GM20431 (cell line): ENCODE data around the gene BDP1.
"Not testable (repeated sequence)": the region's sequence is repeated elsewhere in the genome, so short reads cannot be mapped to it uniquely, and the experiment has no call there.

ENCODE experiments used
- in situ Hi-C: fragments of 300-500 bp; cut with MseI, MboI; formaldehyde crosslinking; loops from one replicate; pipeline ENCODE4 v1.15.0; 2020; ENCODE audit warnings: low sequenced_read_pairs; ENCODE audit not compliant: unreplicated experiment

Gene BDP1

GRCh38 chr5:71461360-71461759 is 5.9 kb downstream of the BDP1 start:
- in situ Hi-C loops = no loop called here

- in situ Hi-C loops = no loop called here
Measured at GRCh38 chr5:71471193-71471592, 15.7 kb downstream of the BDP1 start.

GRCh38 chr5:71475788-71476384 is 20.4 kb downstream of the BDP1 start:
- in situ Hi-C loops = no loop called here

- in situ Hi-C loops = no loop called here
Measured at GRCh38 chr5:71481441-71481840, 26.0 kb downstream of the BDP1 start.

- in situ Hi-C loops = no loop called here
Measured at GRCh38 chr5:71482132-71482531, 26.7 kb downstream of the BDP1 start.

GRCh38 chr5:71483355-71483754 is 27.9 kb downstream of the BDP1 start:
- in situ Hi-C loops = no loop called here

- in situ Hi-C loops = no loop called here
Measured at GRCh38 chr5:71492817-71493615, 37.6 kb downstream of the BDP1 start.

- in situ Hi-C loops = not testable (repeated sequence)
Measured at GRCh38 chr5:71494202-71494601, 38.8 kb downstream of the BDP1 start.

- in situ Hi-C loops = not testable (repeated sequence)
Measured at GRCh38 chr5:71498756-71499155, 43.3 kb downstream of the BDP1 start.

GRCh38 chr5:71503536-71503935 is 48.1 kb downstream of the BDP1 start:
- in situ Hi-C loops = no loop called here

GRCh38 chr5:71522151-71522550 is 66.7 kb downstream of the BDP1 start:
- in situ Hi-C loops = no loop called here

- in situ Hi-C loops = not testable (repeated sequence)
Measured at GRCh38 chr5:71525611-71526010, 70.2 kb downstream of the BDP1 start.

- in situ Hi-C loops = no loop called here
Measured at GRCh38 chr5:71528206-71528605, 72.8 kb downstream of the BDP1 start.

- in situ Hi-C loops = no loop called here
Measured at GRCh38 chr5:71529682-71530081, 74.2 kb downstream of the BDP1 start.

- in situ Hi-C loops = no loop called here
Measured at GRCh38 chr5:71533142-71533541, 77.7 kb downstream of the BDP1 start.

- in situ Hi-C loops = no loop called here
Measured at GRCh38 chr5:71533615-71534014, 78.2 kb downstream of the BDP1 start.

- in situ Hi-C loops = no loop called here
Measured at GRCh38 chr5:71537687-71538086, 82.2 kb downstream of the BDP1 start.

- in situ Hi-C loops = not testable (repeated sequence)
Measured at GRCh38 chr5:71550885-71551284, 95.4 kb downstream of the BDP1 start.

GRCh38 chr5:71551582-71551981 is 96.1 kb downstream of the BDP1 start:
- in situ Hi-C loops = not testable (repeated sequence)

- in situ Hi-C loops = not testable (repeated sequence)
Measured at GRCh38 chr5:71552026-71552749, 96.7 kb downstream of the BDP1 start.

GRCh38 chr5:71563161-71563560 is 107.7 kb downstream of the BDP1 start:
- in situ Hi-C loops = no loop called here
